Measurements from ENCODE around the gene MRPS27.

The MRPS27 gene

GRCh38 chr5:72255237-72255636 lies 64.8 kb downstream of the MRPS27 start:
- DNase-seq (ENCODE audit: low read depth, low spot score) = no peak
- H3K36me3 ChIP-seq (ENCODE audit: insufficient read depth, low read length) = peaks cover 6% of the 10 kb centered on the region; the same call in 1 of the 2 replicates
- no peaks in the 10 kb centered on the region for H3K9me3 ChIP-seq (ENCODE audit: low read depth, low read length)
- no peak overlapping the region for H3K9ac ChIP-seq (ENCODE audit: insufficient read length)
- 0 out of 2 replicates have a peak overlapping the region, but pooled peaks have one; percentile 33 for H3K27ac ChIP-seq
- no peak for TF ChIP-seq POLR2AphosphoS5 (IDR thresholded peaks at IDR 0.05; ENCODE audit: borderline replicate concordance, low read depth, low read length)
- TF ChIP-seq EZH2 (IDR thresholded peaks at IDR 0.05) = no peak
- no peak for TF ChIP-seq FOXP2 (optimal IDR thresholded peaks at IDR 0.05; ENCODE audit: control extremely low read depth, extremely low read length, insufficient read depth)
- H3K4me3 ChIP-seq = no peak overlapping the region

GRCh38 chr5:72252574-72253155 lies 67.4 kb downstream of the MRPS27 start:
- Histone ChIP-seq H3K9ac (ENCODE audit: insufficient read length) (no peak overlapping the region), H3K36me3 (ENCODE audit: insufficient read depth, low read length) (no peaks in the 10 kb centered on the region), H3K27ac (peak overlapping the region; percentile 59), H3K9me3 (ENCODE audit: low read depth, low read length) (no peaks in the 10 kb centered on the region), H3K4me3 (no peak overlapping the region)
- TF ChIP-seq POLR2AphosphoS5 (IDR thresholded peaks at IDR 0.05; ENCODE audit: borderline replicate concordance, low read depth, low read length) = no peak
- no peak for TF ChIP-seq FOXP2 (optimal IDR thresholded peaks at IDR 0.05; ENCODE audit: control extremely low read depth, extremely low read length, insufficient read depth)
- no peak for TF ChIP-seq EZH2 (IDR thresholded peaks at IDR 0.05)
- no peak for DNase-seq (ENCODE audit: low read depth, low spot score)

- DNase-seq (ENCODE audit: low read depth, low spot score) = no peak
- TF ChIP-seq EZH2 (IDR thresholded peaks at IDR 0.05) (no peak), POLR2AphosphoS5 (IDR thresholded peaks at IDR 0.05; ENCODE audit: borderline replicate concordance, low read depth, low read length) (no peak), FOXP2 (optimal IDR thresholded peaks at IDR 0.05; ENCODE audit: control extremely low read depth, extremely low read length, insufficient read depth) (no peak)
- Histone ChIP-seq H3K9me3 (ENCODE audit: low read depth, low read length) (no peaks in the 10 kb centered on the region), H3K27ac (peak overlapping the region; percentile 59), H3K9ac (ENCODE audit: insufficient read length) (no peak overlapping the region), H3K36me3 (ENCODE audit: insufficient read depth, low read length) (no peaks in the 10 kb centered on the region), H3K4me3 (no peak overlapping the region)
Measured at GRCh38 chr5:72252008-72252407, 68.0 kb downstream of the MRPS27 start.

GRCh38 chr5:72251386-72251785 lies 68.7 kb downstream of the MRPS27 start:
- no peak for TF ChIP-seq EZH2 (IDR thresholded peaks at IDR 0.05)
- Histone ChIP-seq H3K27ac (no peak overlapping the region), H3K9ac (ENCODE audit: insufficient read length) (no peak overlapping the region), H3K9me3 (ENCODE audit: low read depth, low read length) (no peaks in the 10 kb centered on the region), H3K36me3 (ENCODE audit: insufficient read depth, low read length) (no peaks in the 10 kb centered on the region), H3K4me3 (no peak overlapping the region)
- no peak for DNase-seq (ENCODE audit: low read depth, low spot score)

- Histone ChIP-seq H3K9me3 (ENCODE audit: low read depth, low read length) (no peaks in the 10 kb centered on the region), H3K4me3 (peak overlapping the region; percentile 52), H3K27ac (peak overlapping the region; percentile 92), H3K36me3 (ENCODE audit: insufficient read depth, low read length) (no peaks in the 10 kb centered on the region), H3K9ac (ENCODE audit: insufficient read length) (peak overlapping the region; percentile 58)
- DNase-seq (ENCODE audit: low read depth, low spot score) = peak; percentile 40
- TF ChIP-seq FOXP2 (optimal IDR thresholded peaks at IDR 0.05; ENCODE audit: control extremely low read depth, extremely low read length, insufficient read depth) = no peak
- TF ChIP-seq POLR2AphosphoS5 (IDR thresholded peaks at IDR 0.05; ENCODE audit: borderline replicate concordance, low read depth, low read length) = no peak
- no peak for TF ChIP-seq EZH2 (IDR thresholded peaks at IDR 0.05)
Measured at GRCh38 chr5:72248410-72248981, 71.5 kb downstream of the MRPS27 start.

- Histone ChIP-seq H3K27ac (peak overlapping the region; percentile 67), H3K9ac (ENCODE audit: insufficient read length) (no peak overlapping the region)
- DNase-seq (ENCODE audit: low read depth, low spot score) = no peak
Measured at GRCh38 chr5:72246954-72247442, 73.0 kb downstream of the MRPS27 start.

GRCh38 chr5:72245951-72246532 lies 74.0 kb downstream of the MRPS27 start:
- peak overlapping the region; percentile 67 for H3K27ac ChIP-seq
- H3K4me3 ChIP-seq = no peak overlapping the region
- H3K9ac ChIP-seq (ENCODE audit: insufficient read length) = peak overlapping the region; percentile 23
- no peaks in the 10 kb centered on the region for H3K36me3 ChIP-seq (ENCODE audit: insufficient read depth, low read length)
- TF ChIP-seq EZH2 (IDR thresholded peaks at IDR 0.05) (no peak), POLR2AphosphoS5 (IDR thresholded peaks at IDR 0.05; ENCODE audit: borderline replicate concordance, low read depth, low read length) (no peak), FOXP2 (optimal IDR thresholded peaks at IDR 0.05; ENCODE audit: control extremely low read depth, extremely low read length, insufficient read depth) (no peak)
- no peaks in the 10 kb centered on the region for H3K9me3 ChIP-seq (ENCODE audit: low read depth, low read length)
- DNase-seq (ENCODE audit: low read depth, low spot score) = no peak

More at GRCh38 chr5:72246954-72247442, 73.0 kb downstream of the MRPS27 start:
- Histone ChIP-seq H3K4me3 (no peak overlapping the region), H3K36me3 (ENCODE audit: insufficient read depth, low read length) (no peaks in the 10 kb centered on the region), H3K9me3 (ENCODE audit: low read depth, low read length) (no peaks in the 10 kb centered on the region)
- no peak for TF ChIP-seq POLR2AphosphoS5 (IDR thresholded peaks at IDR 0.05; ENCODE audit: borderline replicate concordance, low read depth, low read length)
- TF ChIP-seq FOXP2 (optimal IDR thresholded peaks at IDR 0.05; ENCODE audit: control extremely low read depth, extremely low read length, insufficient read depth) = no peak
- no peak for TF ChIP-seq EZH2 (IDR thresholded peaks at IDR 0.05)

- no peaks in the 10 kb centered on the region for H3K36me3 ChIP-seq (ENCODE audit: insufficient read depth, low read length)
- H3K4me3 ChIP-seq = no peak overlapping the region
- no peaks in the 10 kb centered on the region for H3K9me3 ChIP-seq (ENCODE audit: low read depth, low read length)
- peak overlapping the region; percentile 23 for H3K9ac ChIP-seq (ENCODE audit: insufficient read length)
- no peak for DNase-seq (ENCODE audit: low read depth, low spot score)
- TF ChIP-seq POLR2AphosphoS5 (IDR thresholded peaks at IDR 0.05; ENCODE audit: borderline replicate concordance, low read depth, low read length) = no peak
- TF ChIP-seq FOXP2 (optimal IDR thresholded peaks at IDR 0.05; ENCODE audit: control extremely low read depth, extremely low read length, insufficient read depth) = no peak
- TF ChIP-seq EZH2 (IDR thresholded peaks at IDR 0.05) = no peak
- H3K27ac ChIP-seq = peak overlapping the region; percentile 66
Measured at GRCh38 chr5:72245546-72245945, 74.5 kb downstream of the MRPS27 start.
